GM23248 (cell line): Measurements from ENCODE around the gene ARF1. TPM values are rescaled to one million over a fixed set of nuclear protein-coding genes. Genes with fewer than 3 reads are reported as not detected.

Experiments used
- DNase-seq: peaks from one replicate; pipeline ENCODE4 v3.0.0-alpha.2; 2015
- H2AFZ ChIP-seq: fragments of 200-600 bp; sonication (generic); 2 replicates; pipeline ENCODE4 v1.6.1; 2016; ENCODE audit warnings: antibody characterized with exemption
- H3F3A ChIP-seq: fragments of 200-600 bp; sonication (generic); 2 replicates; pipeline ENCODE4 v1.6.1; 2016; ENCODE audit warnings: mild to moderate bottlenecking, antibody characterized with exemption, mixed run types; ENCODE audit not compliant: insufficient read depth
- H3K27ac ChIP-seq: fragments of 200-600 bp; sonication (generic); 2 replicates; pipeline ENCODE4 v1.5.1; 2016; ENCODE audit warnings: mild to moderate bottlenecking
- H3K27me3 ChIP-seq: fragments of 200-600 bp; sonication (generic); replicated peaks from 2 replicates; pipeline ENCODE4 v1.6.1; 2016; ENCODE audit warnings: mild to moderate bottlenecking; ENCODE audit not compliant: insufficient read depth
- H3K36me3 ChIP-seq: fragments of 200-600 bp; sonication (generic); 2 replicates; pipeline ENCODE4 v1.6.1; 2016; ENCODE audit warnings: low read depth, mild to moderate bottlenecking
- H3K4me1 ChIP-seq: fragments of 200-600 bp; sonication (generic); 2 replicates; pipeline ENCODE4 v1.6.1; 2016; ENCODE audit warnings: mild to moderate bottlenecking; ENCODE audit not compliant: insufficient read depth
- H3K4me2 ChIP-seq: fragments of 200-600 bp; sonication (generic); one replicate; pipeline ENCODE4 v1.6.1; 2016; ENCODE audit warnings: mild to moderate bottlenecking; ENCODE audit not compliant: unreplicated experiment
- H3K4me3 ChIP-seq: fragments of 200-600 bp; sonication (generic); 2 replicates; pipeline ENCODE4 v1.5.1; 2016; ENCODE audit warnings: mild to moderate bottlenecking
- H3K79me2 ChIP-seq: fragments of 200-600 bp; sonication (generic); 2 replicates; pipeline ENCODE4 v1.6.1; 2016; ENCODE audit warnings: mild to moderate bottlenecking; ENCODE audit not compliant: insufficient read depth
- H3K9ac ChIP-seq: fragments of 200-600 bp; sonication (generic); 2 replicates; pipeline ENCODE4 v1.6.1; 2016; ENCODE audit warnings: mild to moderate bottlenecking
- H3K9me2 ChIP-seq: fragments of 200-600 bp; sonication (generic); 2 replicates; pipeline ENCODE4 v1.6.1; 2016; ENCODE audit warnings: mixed run types, mild to moderate bottlenecking, moderate library complexity; ENCODE audit not compliant: insufficient read depth
- H3K9me3 ChIP-seq: fragments of 200-600 bp; sonication (generic); one replicate; pipeline ENCODE4 v1.6.1; 2017; ENCODE audit warnings: low read depth
- H4K20me1 ChIP-seq: fragments of 200-600 bp; sonication (generic); 2 replicates; pipeline ENCODE4 v1.6.0; 2016; ENCODE audit not compliant: insufficient read depth
- EZH2 ChIP-seq: fragments of 200-600 bp; sonication (generic); IDR thresholded peaks from 2 replicates; pipeline ENCODE4 v1.6.1; 2018; ENCODE audit warnings: antibody characterized with exemption, mild to moderate bottlenecking; ENCODE audit not compliant: insufficient read depth, poor library complexity, severe bottlenecking
- EZH2phosphoT487 ChIP-seq: fragments of 200-600 bp; sonication (generic); IDR thresholded peaks from 2 replicates; pipeline ENCODE4 v1.6.1; 2018; ENCODE audit warnings: antibody characterized with exemption, moderate library complexity, mild to moderate bottlenecking, low read depth; ENCODE audit not compliant: insufficient read depth
- WGBS, 2 experiments: methylation state at CpG; one replicate each; pipeline ENCODE4 v1.1.6; 2015 to 2017; ENCODE audit warnings: low lambda C conversion rate in 2 of 2, low coverage in 1 of 2; ENCODE audit errors: missing lambda C conversion rate in 2 of 2; 5-methylcytosine and 5-hydroxymethylcytosine counted together
- in situ Hi-C: fragments of 300-500 bp; cut with MboI; formaldehyde crosslinking; loops from 2 replicates; pipeline ENCODE4 v1.15.0; 2020
- polyA plus RNA-seq: library from polyadenylated mRNA; unstranded; fragments of >200 nt; fragmentation: Nextera tagmentation; extraction: Ambion mirVana; gene quantifications from 2 replicates; pipeline ENCODE4 v1.2.1, GENCODE V29; 2016
- total RNA-seq: library from RNA; depleted of rRNA; stranded (reverse); fragments of >200 nt; shearing (Covaris generic); gene quantifications from 2 replicates; pipeline ENCODE4 v1.2.3, GENCODE V29; 2014

The ARF1 gene
- total and polyA plus RNA-seq, 2 experiments from 2014 or later, result 292 to 656 TPM

DNA sequence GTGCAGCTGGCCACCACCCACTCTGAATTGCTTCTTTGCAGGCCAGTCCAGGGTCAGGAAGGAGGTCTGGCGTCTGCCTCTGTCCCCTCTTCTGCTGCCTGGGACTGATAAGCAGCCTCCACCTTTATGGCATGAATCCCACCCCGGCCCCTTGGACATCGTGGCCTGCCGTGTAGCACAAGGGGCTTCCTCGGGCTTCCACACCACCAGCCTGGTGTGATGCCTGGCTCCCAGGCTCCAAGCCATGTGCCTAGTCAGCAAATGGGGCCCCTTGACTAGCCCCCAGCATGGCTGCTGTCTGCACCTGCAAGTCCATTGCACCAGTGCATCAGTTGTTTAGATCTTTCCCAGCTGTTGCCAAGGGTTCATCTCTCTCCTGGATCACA, 9.9 kb upstream of the ARF1 start:
- Histone ChIP-seq H3K79me2 (no peaks in the 10 kb centered on the region), H3K9me2 (no peaks in the 10 kb centered on the region), H3K36me3 (no peaks in the 10 kb centered on the region), H3K27ac (no peak overlapping the region), H3K4me1 (no peaks in the 10 kb centered on the region), H3K9ac (no peak overlapping the region), H3K4me3 (no peak overlapping the region), H3K9me3 (no peaks in the 10 kb centered on the region), H2AFZ (no peak overlapping the region), H4K20me1 (no peaks in the 10 kb centered on the region), H3F3A (no peaks in the 10 kb centered on the region), H3K4me2 (no peak overlapping the region), H3K27me3 (no peaks in the 10 kb centered on the region)
- in situ Hi-C loops, result loop anchor here (10.0 kb wide), 1 partner anchor 58 kb away; no protein-coding TSS in a partner anchor
- no peak for DNase-seq
- 36 to 53% methylated on average over 5 of the region's 5 CpGs for WGBS, 2 experiments
- TF ChIP-seq EZH2phosphoT487 (no peak), EZH2 (no peak)

GRCh38 chr1:228073061-228073856, 9.2 kb upstream of the ARF1 start:
- WGBS, 2 experiments, result 33 to 35% methylated on average over 20 to 23 of the region's 23 CpGs
- Histone ChIP-seq H2AFZ (no peak overlapping the region), H3K9me3 (no peaks in the 10 kb centered on the region), H3K9me2 (no peaks in the 10 kb centered on the region), H3K9ac (no peak overlapping the region), H3K27me3 (no peaks in the 10 kb centered on the region), H3K79me2 (peaks cover 2% of the 10 kb centered on the region; the same call in 1 of the 2 replicates), H3K27ac (no peak overlapping the region), H3K36me3 (no peaks in the 10 kb centered on the region), H3F3A (no peaks in the 10 kb centered on the region), H3K4me3 (no peak overlapping the region), H4K20me1 (no peaks in the 10 kb centered on the region), H3K4me1 (no peaks in the 10 kb centered on the region), H3K4me2 (no peak overlapping the region)
- DNase-seq, result no peak
- in situ Hi-C loops, result loop anchor here (10.0 kb wide), 1 partner anchor 58 kb away; no protein-coding TSS in a partner anchor
- TF ChIP-seq EZH2, result no peak
- TF ChIP-seq EZH2phosphoT487, result no peak

DNA sequence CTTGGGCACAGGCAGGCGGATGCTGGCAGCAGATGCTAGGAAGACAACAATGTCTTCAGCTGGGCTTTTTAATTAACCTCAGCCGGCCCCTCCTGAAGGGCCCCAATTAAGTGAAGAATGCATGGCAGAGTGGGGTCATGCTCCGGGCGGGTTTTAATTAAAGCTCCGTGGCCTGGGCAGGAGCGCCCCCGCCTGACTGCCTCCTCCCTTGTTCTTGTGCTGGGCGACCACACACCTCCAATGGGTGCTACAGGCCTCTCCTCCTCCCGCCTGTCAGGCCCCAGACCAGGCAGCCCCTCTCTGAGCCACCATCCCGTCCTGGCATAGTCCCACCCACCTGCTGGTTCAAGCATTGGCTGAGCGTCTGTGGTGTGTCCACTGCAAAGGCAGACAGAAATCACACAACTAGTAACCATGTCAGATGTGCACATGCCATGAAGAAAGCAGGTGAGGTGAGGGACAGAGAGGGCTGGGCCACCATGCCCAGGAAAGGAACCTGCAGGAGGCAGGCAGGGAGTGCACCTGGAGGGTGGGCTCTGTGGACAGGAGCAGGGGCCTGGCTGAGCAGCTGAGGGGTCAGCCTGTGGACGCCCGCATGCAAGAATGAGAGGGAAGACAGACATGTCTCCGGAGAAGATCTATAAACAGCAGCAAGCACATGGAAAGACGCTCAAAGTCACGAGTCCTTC, 8.5 kb upstream of the ARF1 start:
- H3K9me2 ChIP-seq, result no peaks in the 10 kb centered on the region
- no peaks in the 10 kb centered on the region for H3K4me1 ChIP-seq
- H3K4me2 ChIP-seq, result no peak overlapping the region
- DNase-seq, result no peak
- no peaks in the 10 kb centered on the region for H3F3A ChIP-seq
- no peaks in the 10 kb centered on the region for H4K20me1 ChIP-seq
- TF ChIP-seq EZH2, result no peak
- no peak for TF ChIP-seq EZH2phosphoT487
- H3K9me3 ChIP-seq, result no peaks in the 10 kb centered on the region
- peaks cover 10% of the 10 kb centered on the region; the same call in 1 of the 2 replicates for H3K79me2 ChIP-seq
- no peak overlapping the region for H3K4me3 ChIP-seq
- H3K9ac ChIP-seq, result no peak overlapping the region
- no peak overlapping the region for H3K27ac ChIP-seq
- H3K27me3 ChIP-seq, result no peaks in the 10 kb centered on the region
- WGBS, 2 experiments, result 34 to 36% methylated on average over 16 of the region's 16 CpGs
- in situ Hi-C loops, result loop anchor here (10.0 kb wide), 1 partner anchor 59 kb away; no protein-coding TSS in a partner anchor
- H3K36me3 ChIP-seq, result no peaks in the 10 kb centered on the region
- no peak overlapping the region for H2AFZ ChIP-seq

GRCh38 chr1:228074954-228075730, 7.4 kb upstream of the ARF1 start:
- Histone ChIP-seq H3K27ac (no peak overlapping the region), H3K4me2 (no peak overlapping the region), H3K9ac (no peak overlapping the region), H3F3A (no peaks in the 10 kb centered on the region), H2AFZ (no peak overlapping the region), H4K20me1 (no peaks in the 10 kb centered on the region), H3K4me1 (no peaks in the 10 kb centered on the region), H3K79me2 (peaks cover 21% of the 10 kb centered on the region), H3K9me2 (no peaks in the 10 kb centered on the region), H3K27me3 (no peaks in the 10 kb centered on the region), H3K9me3 (no peaks in the 10 kb centered on the region), H3K36me3 (no peaks in the 10 kb centered on the region), H3K4me3 (no peak overlapping the region)
- WGBS, 2 experiments, result 16 to 23% methylated on average over 18 of the region's 18 CpGs
- TF ChIP-seq EZH2phosphoT487 (no peak), EZH2 (no peak)
- in situ Hi-C loops, result loop anchor here (10.0 kb wide), 1 partner anchor 60 kb away; no protein-coding TSS in a partner anchor
- DNase-seq, result no peak
